Osteoblast (primary cell): ENCODE data around the gene PPP1R13B. TPM values are rescaled to one million over a fixed set of nuclear protein-coding genes. Genes with fewer than 3 reads are reported as not detected.

ENCODE experiments used
- DNase-seq: peaks from one replicate; pipeline ENCODE4 v3.0.0; 2011; ENCODE audit warnings: low spot score, mixed read lengths; ENCODE audit not compliant: insufficient read length; ENCODE audit errors: missing footprints
- H2AFZ ChIP-seq: 2 replicates; pipeline ENCODE4 v1.6.0; 2011; ENCODE audit warnings: mild to moderate bottlenecking, low read length
- H3K27ac ChIP-seq: 2 replicates; pipeline ENCODE4 v1.5.1; 2011; ENCODE audit warnings: mild to moderate bottlenecking, low read depth, low read length, moderate library complexity
- H3K27me3 ChIP-seq: 2 replicates; pipeline ENCODE4 v1.6.0; 2012; ENCODE audit warnings: mild to moderate bottlenecking, control low read depth, inconsistent platforms, low read length, moderate library complexity; ENCODE audit not compliant: insufficient read depth
- H3K36me3 ChIP-seq: 2 replicates; pipeline ENCODE4 v1.5.1; 2011; ENCODE audit warnings: mild to moderate bottlenecking, low read length, control low read depth, moderate library complexity; ENCODE audit not compliant: insufficient read depth
- H3K4me1 ChIP-seq: 2 replicates; pipeline ENCODE4 v1.5.1; 2011; ENCODE audit warnings: mild to moderate bottlenecking, low read length, control low read depth, moderate library complexity; ENCODE audit not compliant: insufficient read depth
- H3K4me2 ChIP-seq: 2 replicates; pipeline ENCODE4 v1.6.0; 2011; ENCODE audit warnings: mild to moderate bottlenecking, low read length; ENCODE audit not compliant: insufficient read depth
- H3K4me3 ChIP-seq: fragments of 200-600 bp; sonication (generic); 3 replicates; pipeline ENCODE4 v1.5.1; 2012; ENCODE audit warnings: mild to moderate bottlenecking, low read length, inconsistent platforms; ENCODE audit not compliant: insufficient read depth
- H3K79me2 ChIP-seq: 2 replicates; pipeline ENCODE4 v1.6.0; 2012; ENCODE audit warnings: mild to moderate bottlenecking, low read length, control low read depth, inconsistent platforms; ENCODE audit not compliant: insufficient read depth
- H3K9me3 ChIP-seq: 2 replicates; pipeline ENCODE4 v1.5.1; 2011; ENCODE audit warnings: low read depth, low read length, control low read depth
- H4K20me1 ChIP-seq: 2 replicates; pipeline ENCODE4 v1.6.0; 2012; ENCODE audit warnings: mild to moderate bottlenecking, low read length, control low read depth; ENCODE audit not compliant: insufficient read depth
- total RNA-seq: library from RNA; depleted of rRNA; stranded (reverse); fragments of >200 nt; gene quantifications from 2 replicates; pipeline ENCODE4 v1.2.3, GENCODE V29; 2012
- TF ChIP-seq, protein P1 (sequence below): IDR thresholded peaks from 2 replicates; pipeline ENCODE4 v1.5.1; 2011; ENCODE audit warnings: mild to moderate bottlenecking, low read depth, low read length, moderate library complexity; ENCODE audit errors: extremely low read depth

Gene PPP1R13B
- total RNA-seq, 1 donor: 3.3 TPM

DNA sequence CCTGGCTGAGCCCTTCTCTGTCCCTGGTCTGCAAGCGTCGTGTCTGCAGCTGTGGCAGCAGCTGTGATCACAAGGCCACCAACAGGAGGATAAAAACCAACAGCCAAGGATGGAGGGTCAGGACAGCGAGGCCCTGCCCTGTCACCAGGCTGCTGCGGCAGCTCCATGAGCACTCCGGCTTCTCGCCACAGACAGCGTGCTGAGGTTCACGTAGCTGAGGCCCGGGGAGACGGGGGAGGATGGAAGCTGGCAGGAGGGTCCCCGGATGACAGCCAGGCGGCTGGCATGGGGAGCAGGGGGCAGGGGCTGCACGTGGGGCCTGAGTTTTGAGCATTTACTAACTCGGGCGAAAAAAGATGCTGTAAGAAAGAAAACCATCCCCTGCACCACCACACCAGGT lies 137.6 kb downstream of the PPP1R13B start:
- H3K79me2 ChIP-seq: peaks cover 24% of the 10 kb centered on the region

DNA sequence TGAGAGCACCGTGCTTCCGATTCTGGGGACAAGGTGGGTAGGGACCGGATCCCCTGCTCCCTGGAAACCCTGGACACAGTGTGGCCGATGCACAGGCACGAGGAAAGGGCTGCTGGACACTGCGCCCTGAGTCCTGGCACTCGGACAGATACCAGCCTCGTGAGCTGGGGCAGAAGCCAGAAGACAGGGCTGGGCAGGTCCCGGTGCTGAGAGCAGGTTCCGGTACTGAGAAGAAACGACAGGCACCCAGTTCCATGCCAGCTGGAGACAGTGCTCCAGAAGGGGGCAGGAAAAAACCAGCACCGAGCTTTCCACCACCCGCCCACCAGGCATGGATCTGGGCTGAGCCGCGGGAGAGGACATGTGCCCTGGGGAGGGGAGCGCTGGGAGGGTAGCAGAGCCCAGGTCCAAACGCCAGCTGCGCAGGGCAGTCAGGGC lies 138.6 kb downstream of the PPP1R13B start:
- H2AFZ ChIP-seq: no peak overlapping the region
- no peak overlapping the region for H3K4me3 ChIP-seq
- no peak for DNase-seq
- TF ChIP-seq, protein P1, sequence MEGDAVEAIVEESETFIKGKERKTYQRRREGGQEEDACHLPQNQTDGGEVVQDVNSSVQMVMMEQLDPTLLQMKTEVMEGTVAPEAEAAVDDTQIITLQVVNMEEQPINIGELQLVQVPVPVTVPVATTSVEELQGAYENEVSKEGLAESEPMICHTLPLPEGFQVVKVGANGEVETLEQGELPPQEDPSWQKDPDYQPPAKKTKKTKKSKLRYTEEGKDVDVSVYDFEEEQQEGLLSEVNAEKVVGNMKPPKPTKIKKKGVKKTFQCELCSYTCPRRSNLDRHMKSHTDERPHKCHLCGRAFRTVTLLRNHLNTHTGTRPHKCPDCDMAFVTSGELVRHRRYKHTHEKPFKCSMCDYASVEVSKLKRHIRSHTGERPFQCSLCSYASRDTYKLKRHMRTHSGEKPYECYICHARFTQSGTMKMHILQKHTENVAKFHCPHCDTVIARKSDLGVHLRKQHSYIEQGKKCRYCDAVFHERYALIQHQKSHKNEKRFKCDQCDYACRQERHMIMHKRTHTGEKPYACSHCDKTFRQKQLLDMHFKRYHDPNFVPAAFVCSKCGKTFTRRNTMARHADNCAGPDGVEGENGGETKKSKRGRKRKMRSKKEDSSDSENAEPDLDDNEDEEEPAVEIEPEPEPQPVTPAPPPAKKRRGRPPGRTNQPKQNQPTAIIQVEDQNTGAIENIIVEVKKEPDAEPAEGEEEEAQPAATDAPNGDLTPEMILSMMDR: no peak
- no peaks in the 10 kb centered on the region for H3K27me3 ChIP-seq
- H3K36me3 ChIP-seq: peaks cover 42% of the 10 kb centered on the region
- H3K4me2 ChIP-seq: no peak overlapping the region
- H4K20me1 ChIP-seq: peaks cover 8% of the 10 kb centered on the region
- H3K9me3 ChIP-seq: no peaks in the 10 kb centered on the region
- H3K27ac ChIP-seq: no peak overlapping the region
- peaks cover 16% of the 10 kb centered on the region for H3K79me2 ChIP-seq
- peaks cover 15% of the 10 kb centered on the region for H3K4me1 ChIP-seq

More for the DNA sequence above, 137.6 kb downstream of the PPP1R13B start:
- Histone ChIP-seq H3K36me3 (peaks cover 42% of the 10 kb centered on the region), H3K27ac (no peak overlapping the region), H3K27me3 (no peaks in the 10 kb centered on the region), H2AFZ (no peak overlapping the region), H3K4me1 (peaks cover 20% of the 10 kb centered on the region), H3K4me3 (no peak overlapping the region), H4K20me1 (peaks cover 8% of the 10 kb centered on the region), H3K4me2 (no peak overlapping the region), H3K9me3 (no peaks in the 10 kb centered on the region)
- no peak for DNase-seq
- TF ChIP-seq, protein P1: no peak

GRCh38 chr14:103707329-103708263 lies 139.8 kb downstream of the PPP1R13B start:
- Histone ChIP-seq H3K79me2 (peaks cover 11% of the 10 kb centered on the region), H3K27me3 (no peaks in the 10 kb centered on the region), H3K4me3 (no peak overlapping the region), H3K4me1 (peaks cover 15% of the 10 kb centered on the region), H2AFZ (no peak overlapping the region), H4K20me1 (peaks cover 12% of the 10 kb centered on the region), H3K4me2 (no peak overlapping the region), H3K9me3 (no peaks in the 10 kb centered on the region), H3K36me3 (peaks cover 49% of the 10 kb centered on the region), H3K27ac (no peak overlapping the region)
- TF ChIP-seq, protein P1: no peak
- peak; percentile 66 for DNase-seq
